NCI-H2171 treated with DMSO at 0.1 percent for 48 hours (cell line): ENCODE data around the gene LHX4.
"Not testable (repeated sequence)": the region's sequence is repeated elsewhere in the genome, so short reads cannot be mapped to it uniquely, and the experiment has no call there.

Experiments
- DNase-seq: peaks from one replicate; lab custom pipeline; 2025; lab: John Stamatoyannopoulos, UW

The LHX4 gene

GRCh38 chr1:180197231-180197630, 32.8 kb upstream of the LHX4 start:
- no peak for DNase-seq

DNA sequence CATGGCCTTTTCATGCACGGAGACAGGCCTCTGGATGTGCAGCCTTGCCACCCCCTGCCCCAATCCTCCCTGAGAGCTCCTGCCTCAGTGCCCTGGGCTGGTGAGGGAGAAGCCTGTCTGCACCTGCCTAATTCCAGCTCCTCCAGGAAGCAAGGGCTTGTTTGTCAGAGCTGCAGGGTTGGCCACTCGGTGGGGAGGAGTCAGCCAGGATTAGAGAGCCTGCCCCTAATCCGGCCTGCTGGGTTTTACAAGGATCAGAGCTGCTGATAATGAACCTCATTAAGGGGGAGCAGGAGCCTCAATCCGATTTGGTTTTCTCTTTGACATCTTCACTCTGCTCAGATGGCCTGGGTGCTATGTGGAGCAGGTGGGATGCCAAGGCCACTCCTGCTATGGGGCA, 31.9 kb upstream of the LHX4 start:
- DNase-seq, result no peak

DNA sequence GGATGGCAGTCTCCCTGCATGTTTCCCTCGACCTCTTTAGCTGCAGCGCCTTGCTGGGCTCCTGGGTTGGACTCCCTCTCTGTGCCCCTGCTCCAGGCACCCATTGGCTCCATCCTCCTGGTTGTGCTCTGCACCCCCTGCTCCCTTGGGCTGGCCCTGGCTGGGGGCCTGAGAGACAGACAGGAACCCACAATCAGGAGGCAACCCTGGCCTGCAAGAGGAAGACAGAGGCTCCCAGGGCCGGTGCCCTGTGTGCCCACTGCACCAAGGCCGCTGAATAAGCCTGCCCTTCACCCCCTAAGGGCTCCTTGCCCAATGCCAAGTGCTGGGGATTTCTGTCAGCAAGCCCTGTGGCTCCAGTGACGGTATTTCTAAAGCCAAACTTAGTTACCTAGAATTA, 31.5 kb upstream of the LHX4 start:
- DNase-seq, result no peak

- DNase-seq, result peak; percentile 72
Observed at GRCh38 chr1:180199018-180199417, 31.0 kb upstream of the LHX4 start.

- no peak for DNase-seq
Observed at GRCh38 chr1:180201451-180202200, 28.4 kb upstream of the LHX4 start.

DNA sequence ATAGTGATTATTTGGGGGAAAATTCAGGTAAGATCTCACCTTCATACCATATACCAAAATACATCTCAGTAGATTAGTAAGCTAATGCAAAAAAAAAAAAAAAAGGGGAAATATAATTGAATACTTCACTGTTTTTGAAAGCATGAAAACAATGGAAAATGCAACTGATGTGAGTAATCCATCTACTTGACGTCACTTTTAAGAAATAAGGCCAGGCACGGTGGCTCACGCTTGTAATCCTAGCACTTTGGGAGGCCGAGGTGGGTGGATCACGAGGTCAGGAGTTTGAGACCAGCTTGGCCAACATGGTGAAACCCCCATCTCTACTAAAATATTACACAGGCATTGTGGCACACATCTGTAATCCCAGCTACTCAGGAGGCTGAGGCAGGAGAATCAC, 27.5 kb upstream of the LHX4 start:
- DNase-seq, result not testable (repeated sequence)

DNA sequence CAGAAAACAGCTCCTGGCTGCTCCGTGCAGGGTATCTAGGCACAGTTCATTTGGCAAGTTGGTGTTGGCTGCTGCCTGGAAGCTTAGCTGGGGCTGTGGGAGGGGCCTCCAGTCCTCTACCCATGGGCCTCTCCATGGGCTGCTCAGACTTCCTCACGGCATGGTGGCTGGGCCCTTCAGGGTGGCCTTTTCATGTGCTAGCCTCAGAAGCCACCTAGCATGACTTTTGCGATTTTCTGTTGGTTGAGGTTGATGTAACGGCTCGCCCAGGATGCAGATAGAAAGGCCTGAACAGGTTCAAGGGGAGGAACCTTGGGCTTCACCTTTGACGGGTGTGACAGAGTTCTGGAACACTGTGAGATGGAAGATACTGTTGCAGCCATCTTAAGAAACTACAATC, 25.8 kb upstream of the LHX4 start:
- DNase-seq, result no peak

- no peak for DNase-seq
Observed at GRCh38 chr1:180206581-180206980, 23.5 kb upstream of the LHX4 start.

DNA sequence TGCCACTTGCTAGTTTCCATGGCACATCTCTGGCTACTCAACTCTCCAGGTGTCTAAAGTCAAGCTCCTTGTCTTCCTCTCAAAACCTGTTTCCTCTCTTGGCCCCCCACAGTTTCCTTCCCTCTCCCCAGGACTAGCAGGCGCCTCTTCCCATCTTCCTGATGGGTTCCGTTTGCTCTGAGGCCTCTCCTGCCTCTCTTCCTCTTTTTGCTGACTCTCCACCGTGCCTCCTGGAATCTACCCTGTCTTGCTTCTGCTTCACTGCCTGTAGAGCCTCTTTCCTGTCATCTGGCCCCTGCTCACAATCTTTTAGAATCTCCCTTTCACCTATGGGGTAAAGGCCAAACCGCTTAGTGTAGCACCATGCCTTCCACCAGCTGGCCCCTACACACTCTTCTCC, 21.8 kb upstream of the LHX4 start:
- DNase-seq, result no peak

GRCh38 chr1:180210008-180210620, 19.9 kb upstream of the LHX4 start:
- no peak for DNase-seq

- DNase-seq, result no peak
Observed at GRCh38 chr1:180211156-180211859, 18.8 kb upstream of the LHX4 start.

GRCh38 chr1:180211860-180212229, 18.2 kb upstream of the LHX4 start:
- no peak for DNase-seq

DNA sequence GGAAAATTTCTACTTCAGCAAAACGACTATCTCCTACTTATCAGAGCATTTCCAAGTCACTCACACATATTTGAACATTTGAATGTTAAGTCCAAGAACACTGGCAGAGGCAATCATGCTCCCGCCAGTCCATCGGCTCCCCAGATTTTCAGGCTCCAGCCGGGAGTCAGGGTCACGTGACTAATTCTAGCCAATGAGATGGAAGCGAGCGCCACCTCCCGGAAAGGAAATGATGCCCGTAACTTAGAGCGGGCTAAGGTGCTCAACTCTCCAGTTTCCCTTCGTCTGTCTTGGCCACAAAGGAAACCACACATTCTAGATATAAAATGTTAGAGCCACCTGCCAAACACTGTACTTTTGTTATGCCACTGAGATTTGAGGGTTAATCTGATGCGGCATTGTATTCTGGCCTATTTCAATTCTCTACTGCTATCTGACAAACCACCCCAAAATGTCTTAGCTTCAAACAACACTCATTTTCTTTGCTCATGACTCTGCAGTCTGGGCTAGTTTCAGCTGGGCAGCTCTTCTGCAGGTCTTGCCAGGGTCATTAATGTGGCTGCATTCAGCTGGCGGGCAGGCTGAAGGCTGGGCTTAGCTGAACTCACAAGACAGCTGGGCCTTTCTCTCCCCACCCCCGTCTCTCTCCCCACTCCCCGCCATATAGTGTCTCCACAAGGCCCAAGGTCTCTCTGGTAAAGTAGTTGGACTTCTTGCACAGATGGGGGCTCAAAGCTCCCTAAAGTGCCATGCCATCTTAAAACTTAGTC, 16.5 kb upstream of the LHX4 start:
- DNase-seq, result no peak

DNA sequence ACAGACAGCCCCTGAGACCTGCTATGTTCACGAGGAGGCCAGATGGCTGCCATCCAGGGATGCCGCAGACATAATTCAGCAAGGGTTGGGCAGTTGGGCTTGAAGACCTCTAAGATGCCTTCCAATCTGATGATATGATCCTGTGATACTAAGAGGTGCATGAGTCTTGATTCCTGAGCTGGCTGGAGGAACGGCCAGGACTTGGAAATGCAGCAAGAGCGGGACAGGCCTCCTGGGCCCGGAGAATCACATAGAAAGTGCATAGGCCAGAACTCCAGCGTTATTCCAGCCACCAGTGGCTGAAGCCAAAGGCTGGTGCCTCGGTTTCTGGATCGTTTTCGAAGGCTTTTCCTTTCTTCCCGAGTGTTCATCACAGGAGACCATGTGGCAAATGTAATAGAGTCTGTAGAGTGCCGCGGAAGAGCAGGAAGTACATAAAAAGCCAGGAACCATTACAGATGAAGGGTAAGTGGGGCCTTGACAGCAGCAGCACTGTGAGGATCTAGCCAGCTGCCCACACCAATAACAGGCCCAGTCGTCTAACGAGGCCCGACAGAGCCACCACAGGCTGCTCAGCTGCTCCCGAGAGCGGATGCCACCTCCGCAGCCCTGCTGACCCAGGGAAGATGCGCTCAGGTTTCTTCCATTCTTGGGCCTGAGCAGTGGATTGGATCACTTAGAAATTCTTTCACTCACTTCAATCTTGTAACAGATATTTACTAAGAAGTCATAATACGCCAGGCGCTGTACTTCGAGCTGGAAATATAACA, 14.0 kb upstream of the LHX4 start:
- no peak for DNase-seq

GRCh38 chr1:180217006-180217405, 13.1 kb upstream of the LHX4 start:
- no peak for DNase-seq

DNA sequence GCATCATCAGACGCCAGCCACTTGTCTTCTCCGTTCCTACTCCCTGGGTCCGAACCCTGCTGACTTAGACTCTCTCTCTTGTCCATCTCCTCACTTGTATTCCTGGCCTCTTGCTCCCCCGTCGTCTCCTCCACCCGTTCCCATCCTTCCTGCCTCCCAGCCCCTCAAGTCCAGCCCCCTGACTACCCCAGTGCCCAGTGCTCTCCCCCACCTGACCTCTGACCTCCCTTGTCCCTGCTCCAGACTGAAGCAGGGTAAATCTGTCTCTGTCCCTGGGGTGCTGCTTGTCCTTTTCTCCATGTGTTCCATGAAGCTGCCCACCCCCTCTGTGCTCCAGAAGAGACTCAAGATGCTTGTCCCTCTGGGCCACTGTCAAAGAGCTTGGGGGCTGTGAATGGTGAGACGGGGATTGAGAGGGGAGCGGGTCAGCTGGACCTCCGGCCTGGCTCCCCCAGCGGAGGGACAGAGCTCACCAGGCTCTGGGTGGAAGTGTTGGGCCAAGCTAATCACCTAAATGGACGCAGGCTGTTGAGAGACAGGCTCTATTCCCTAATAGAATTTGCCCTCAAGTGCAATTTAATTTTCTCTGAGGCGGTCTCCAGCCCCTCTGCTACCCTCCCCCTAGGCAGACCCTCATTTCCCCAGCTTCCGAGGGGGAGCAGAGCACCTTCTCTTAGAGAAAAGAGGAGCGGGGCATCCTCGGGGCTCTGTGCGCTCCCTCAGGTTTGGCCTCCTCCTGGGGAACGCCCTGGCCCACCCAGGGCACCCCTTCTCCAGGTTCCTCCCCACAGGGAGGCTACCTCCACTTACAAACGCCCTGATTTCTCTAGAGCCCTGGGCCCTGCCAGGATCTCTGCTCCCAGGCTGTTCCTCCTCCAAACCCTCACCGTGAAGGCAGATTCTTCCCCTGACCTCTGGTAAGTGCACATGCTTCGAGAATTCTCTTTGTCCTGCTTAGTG, 11.0 kb upstream of the LHX4 start:
- no peak for DNase-seq

GRCh38 chr1:180219776-180220175, 10.3 kb upstream of the LHX4 start:
- DNase-seq, result no peak

- DNase-seq, result no peak
Observed at GRCh38 chr1:180221462-180221861, 8.6 kb upstream of the LHX4 start.

- DNase-seq, result no peak
Observed at GRCh38 chr1:180224902-180225301, 5.2 kb upstream of the LHX4 start.

DNA sequence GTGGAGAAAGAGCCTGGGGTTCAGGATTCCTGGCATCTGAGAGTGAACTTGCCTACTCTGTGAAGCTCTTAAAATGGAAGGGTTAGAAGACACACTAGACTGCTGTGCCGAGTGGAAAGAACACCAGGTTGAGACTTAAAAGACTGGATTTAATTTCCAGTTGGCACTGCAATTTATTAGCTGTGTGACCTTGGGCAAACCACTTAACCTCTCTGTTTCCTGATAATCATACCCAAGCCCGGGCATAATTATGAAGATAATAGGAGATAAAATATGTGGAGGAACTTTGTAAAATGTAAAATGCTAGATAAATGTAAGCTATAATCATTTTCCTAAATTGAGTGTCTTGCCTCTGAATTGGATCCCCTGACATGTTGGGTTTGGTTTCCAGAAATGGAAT, 4.7 kb upstream of the LHX4 start:
- no peak for DNase-seq
